GM19238 (cell line): ENCODE data around the gene STRBP.
"Not testable (repeated sequence)": the region's sequence is repeated elsewhere in the genome, so short reads cannot be mapped to it uniquely, and the experiment has no call there.

Experiments used
- DNase-seq: peaks from one replicate; pipeline ENCODE4 v3.0.0; 2011; ENCODE audit warnings: low spot score; ENCODE audit not compliant: insufficient read length

STRBP gene

DNA sequence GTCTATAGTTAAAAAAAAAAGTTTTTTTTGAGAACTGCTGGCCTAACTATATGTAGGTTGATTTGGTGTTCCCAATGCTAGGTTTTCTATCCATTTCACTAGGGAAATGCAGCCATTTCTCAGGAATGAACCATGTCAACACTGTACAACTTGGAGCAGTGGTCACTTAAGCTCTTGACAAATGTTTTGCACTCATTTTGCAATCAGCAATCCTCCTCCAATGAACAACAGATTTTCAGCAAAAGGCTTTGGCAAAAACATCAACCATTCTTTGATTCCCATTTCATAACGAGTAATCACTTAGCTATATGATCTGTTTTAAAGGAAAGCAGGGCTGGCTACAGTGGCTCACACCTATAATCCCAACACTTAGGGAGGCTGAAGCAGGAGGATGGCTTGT, 17.9 kb downstream of the STRBP start:
- DNase-seq, result no peak

DNA sequence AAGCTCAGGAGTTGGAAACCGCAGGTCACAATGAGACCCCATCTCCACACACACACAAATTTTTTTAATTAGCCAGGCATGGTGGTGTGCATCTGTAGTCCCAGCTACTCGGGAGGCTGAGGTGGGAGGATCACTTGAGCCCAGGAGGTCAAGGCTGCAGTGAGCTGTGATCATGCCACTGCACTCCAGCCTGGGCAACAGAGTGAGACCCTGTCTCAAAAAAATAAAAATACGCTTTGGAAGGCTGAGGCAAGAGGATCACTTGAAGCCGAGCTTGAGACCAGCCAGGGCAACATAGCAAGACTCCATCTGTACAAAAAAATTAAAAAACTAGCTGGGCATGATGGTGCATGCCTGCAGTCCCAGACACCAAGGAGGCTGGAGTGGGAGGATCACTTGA, 19.2 kb downstream of the STRBP start:
- DNase-seq, result not testable (repeated sequence)

DNA sequence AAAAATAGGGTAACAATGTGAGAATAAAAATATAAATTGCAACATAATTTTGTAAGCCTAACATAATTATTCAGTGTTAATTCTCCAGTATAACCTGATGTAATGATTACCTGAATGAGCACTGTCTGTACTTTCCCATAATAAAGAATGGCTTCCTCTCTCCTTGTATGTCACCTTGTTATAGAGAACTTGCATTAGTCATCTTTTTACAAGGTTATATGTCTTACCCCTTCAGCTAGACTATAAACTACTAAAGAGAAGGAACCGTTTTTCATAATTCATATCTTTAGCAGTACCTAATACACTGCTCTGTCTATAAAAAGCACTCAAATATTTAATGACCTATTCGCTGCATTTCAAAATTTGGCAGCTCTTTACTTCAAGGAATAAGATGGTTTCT, 19.8 kb downstream of the STRBP start:
- DNase-seq, result no peak

DNA sequence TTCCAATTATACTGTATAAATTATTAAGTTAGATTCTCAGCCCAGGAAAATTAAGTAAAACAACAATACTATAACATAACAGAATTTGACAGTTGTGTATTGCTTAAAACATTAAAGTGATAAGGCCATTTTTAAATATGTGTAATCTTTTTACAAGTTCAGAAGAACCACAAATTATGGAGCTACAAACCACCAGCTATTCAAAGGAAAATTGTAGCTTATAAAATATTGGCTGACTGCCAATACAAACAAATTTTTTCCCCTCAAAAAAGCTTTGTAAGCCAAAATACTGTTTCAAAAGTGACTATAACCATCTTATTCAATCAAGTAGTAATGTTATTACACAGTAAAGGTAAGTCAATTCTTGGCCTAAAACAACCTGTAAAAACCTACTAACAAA, 21.9 kb downstream of the STRBP start:
- DNase-seq, result no peak

DNA sequence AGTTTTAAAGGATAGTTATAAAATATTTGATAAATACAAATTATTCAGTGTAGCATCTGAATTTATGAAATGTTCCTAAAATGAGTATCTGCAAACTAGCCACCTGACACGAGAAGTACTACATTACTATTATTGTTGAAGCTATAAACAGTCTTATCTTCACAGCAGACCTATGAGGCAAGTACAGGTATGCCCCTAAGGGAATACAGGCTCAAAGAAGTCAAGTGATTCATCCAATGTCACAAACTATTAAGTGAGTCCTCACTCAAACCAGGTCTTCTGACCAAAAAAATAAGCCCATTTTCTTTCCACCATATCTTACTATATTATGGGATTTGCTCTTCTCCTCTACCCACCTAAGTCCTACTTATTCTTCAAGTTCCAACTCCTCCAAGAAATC, 28.7 kb downstream of the STRBP start:
- no peak for DNase-seq

DNA sequence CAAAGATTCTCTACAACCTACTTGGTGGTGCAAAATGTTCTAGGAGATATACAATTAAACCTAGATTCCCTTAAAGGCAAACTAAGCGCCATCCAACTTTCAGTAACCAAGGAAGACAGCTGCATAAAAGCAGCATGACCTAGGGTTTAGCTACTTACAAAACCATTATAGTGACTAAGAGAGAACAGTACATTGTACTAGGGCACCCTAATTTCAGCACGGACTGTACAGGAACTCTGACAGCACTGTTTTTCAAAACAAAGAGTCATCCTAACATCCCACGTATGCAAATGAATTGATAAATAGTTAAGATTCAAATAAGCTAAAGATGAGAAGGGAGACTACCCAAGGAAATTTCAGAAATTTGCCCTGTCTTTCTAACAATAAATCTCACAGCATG, 30.0 kb downstream of the STRBP start:
- no peak for DNase-seq

DNA sequence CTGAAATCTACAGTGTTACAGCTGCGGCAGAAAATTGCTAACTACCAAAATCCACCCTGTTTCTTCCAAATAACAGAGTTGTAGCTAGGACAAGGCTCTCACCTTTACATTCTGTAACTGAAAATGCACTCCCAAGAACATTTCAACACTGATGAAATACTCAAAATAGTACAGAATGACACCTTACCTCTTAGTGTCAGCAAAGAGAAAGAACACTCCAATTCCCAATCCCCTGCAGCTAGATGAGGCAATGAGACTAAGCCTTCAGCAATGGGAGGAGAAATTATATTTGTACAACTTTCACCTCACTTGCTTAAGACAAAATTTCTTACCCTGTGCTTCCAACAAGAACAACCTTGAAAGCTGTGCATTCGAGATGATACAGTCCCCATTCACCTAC, 31.2 kb downstream of the STRBP start:
- no peak for DNase-seq

DNA sequence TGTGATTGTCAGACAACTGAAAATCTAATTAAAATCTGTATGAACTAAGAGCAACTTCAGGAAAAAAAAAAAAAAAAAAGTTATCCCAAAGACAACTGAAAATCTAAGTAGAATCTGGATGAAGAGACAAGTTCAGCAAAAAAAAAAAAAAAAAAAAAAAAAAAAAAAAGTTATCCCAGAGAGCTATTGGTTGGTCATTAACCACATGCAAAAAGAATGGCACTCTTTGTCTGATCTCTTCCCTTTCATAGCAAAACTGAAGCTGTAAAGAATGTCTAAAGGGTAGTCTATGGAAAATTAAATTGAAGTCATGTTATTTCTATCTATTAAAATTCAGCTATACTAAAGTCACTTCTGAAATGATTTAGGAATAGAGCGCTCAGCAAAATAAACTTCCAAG, 32.9 kb downstream of the STRBP start:
- DNase-seq, result no peak

DNA sequence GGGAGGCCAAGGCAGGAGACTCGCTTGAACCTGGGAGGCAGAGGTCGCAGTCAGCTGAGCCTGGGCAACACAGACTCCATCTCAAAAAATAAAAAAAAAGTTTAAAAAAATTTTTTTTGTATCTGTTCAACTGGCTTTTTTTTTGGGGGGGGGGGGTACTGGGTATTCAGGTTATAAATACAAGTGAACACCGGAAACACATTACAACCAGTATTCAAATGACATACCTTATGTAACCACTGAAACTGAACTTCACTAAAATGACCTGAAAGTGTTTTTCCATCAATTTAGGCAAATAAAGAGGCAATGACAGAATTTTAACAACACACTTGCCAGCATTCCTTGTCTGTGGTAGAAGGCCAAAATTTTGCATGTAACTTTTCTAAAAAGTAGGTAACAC, 33.5 kb downstream of the STRBP start:
- peak; percentile 13 for DNase-seq

DNA sequence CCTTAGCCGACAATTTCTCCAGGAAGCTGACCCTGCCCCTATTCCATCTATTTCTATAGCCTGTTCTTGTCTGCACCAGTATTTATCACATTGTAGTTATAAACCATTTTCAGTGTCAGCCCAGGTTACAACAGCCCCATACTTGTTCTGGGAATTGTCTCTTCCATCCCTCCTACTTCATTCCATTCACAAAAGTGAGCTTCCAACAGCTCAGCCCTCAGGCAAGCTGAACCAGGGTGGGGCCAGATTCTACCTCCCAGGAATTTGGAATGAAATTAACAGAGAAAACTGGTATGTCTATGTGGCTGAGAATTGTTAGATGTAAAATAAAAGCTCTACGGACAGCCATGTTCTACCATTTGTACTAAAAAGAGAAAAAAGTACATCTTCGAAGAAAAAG, 36.1 kb downstream of the STRBP start:
- no peak for DNase-seq

DNA sequence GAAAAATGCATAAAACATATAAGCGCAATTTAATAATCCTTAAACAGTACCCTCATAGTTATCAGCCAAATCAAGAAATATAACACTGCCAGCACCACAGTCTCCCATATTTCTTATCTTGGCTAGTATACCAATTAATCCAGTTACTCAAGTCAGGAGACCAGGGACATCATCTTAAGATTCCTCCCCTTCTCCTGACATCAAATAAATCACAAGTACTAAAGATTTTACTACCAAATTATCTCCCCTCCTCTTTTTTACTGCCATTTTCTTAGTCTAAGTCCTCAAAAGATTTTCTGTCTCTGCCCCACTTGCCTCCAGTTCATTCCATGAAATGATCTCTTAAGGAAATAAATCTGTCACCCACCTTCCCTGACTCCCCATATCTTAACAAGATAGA, 37.0 kb downstream of the STRBP start:
- no peak for DNase-seq

DNA sequence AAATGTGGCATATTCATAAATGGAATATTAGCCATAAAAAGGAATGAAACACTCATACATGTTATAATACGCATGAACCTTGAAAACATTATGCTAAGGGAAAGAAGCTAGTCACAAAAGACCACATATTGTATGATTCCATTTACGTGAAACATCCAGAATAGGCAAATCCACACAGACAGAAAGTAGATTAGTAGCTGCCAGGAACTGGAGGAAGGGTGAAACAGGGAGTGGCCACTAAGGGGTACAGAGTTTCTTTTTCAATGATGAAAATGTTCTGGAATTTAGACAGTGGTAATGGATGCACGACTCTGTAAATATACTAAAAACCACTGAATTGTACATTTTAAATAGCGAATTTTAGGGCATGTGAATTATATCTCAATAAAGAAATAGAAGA, 39.4 kb downstream of the STRBP start:
- no peak for DNase-seq

DNA sequence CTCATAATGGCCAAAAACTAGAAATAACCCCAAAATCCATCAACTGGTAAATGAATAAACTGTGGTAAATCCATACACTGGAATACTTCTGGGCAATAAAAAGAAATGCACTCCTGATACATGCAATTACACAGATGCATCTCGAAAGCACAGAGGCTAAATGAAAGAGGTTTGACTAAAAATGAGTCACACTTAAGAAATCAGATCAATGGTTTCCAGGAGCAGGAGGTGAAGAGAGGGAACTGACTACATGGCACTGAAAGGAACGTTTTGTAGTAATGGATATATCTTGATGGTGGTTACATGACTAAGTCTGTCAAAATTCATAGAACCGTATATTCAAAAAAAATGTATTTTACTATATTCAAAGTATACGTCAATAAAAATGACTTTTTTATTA, 42.4 kb downstream of the STRBP start:
- DNase-seq, result no peak

DNA sequence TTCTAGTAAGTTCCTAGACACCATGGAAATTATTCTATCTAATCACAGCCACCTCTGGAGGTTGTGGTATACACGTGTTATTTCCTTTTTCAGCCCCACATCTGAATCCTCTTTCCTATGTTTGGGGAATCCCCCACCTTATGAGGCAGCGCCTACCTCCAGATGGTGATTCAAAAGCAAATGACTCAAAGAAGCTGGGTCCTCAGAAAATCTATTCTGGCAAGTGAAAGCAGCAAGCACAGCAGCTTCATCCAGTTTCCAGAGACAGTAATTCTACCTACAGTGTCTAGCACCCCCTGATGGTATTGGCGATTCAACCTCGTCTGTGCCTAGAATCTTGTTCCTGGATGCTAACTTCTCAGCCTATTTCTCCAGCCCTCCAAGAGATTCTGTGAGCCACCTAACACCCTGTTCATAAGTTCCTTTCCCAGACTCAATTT, 43.0 kb downstream of the STRBP start:
- peak; percentile 47 for DNase-seq

DNA sequence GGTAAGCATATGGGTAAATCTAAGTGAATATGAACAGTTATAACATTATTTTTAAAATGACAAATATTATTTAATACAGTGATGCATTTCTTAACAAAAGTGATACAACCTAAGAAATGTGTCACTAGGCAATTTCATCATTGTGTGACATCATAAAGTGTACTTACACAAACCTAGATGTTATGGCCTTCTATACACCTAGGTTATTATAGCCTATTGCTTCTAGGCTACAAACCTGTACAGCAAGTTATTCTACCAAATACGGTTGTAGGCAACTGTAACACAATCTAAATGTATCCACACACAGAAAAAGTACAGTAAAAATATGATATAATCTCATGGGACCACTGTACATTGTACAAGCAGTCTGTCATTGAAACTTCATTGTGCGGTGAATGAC, 48.3 kb downstream of the STRBP start:
- no peak for DNase-seq

DNA sequence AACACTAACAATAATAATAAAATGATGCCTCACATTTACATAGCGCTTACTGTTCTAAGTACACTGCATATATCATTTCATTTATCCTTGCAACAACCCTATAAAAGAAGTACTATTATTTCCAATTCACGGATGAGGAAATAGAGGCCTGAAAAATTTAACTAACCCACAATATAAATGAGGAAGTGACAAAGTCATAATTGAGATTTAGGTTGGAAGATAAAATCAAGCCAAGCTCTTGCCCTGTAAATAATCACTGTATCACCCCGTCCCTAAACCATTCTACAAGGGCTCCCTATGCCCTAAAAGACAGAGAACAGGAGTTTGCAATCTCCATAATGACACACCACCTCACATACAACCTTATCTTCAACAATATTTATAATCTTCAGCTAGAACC, 49.6 kb downstream of the STRBP start:
- no peak for DNase-seq

DNA sequence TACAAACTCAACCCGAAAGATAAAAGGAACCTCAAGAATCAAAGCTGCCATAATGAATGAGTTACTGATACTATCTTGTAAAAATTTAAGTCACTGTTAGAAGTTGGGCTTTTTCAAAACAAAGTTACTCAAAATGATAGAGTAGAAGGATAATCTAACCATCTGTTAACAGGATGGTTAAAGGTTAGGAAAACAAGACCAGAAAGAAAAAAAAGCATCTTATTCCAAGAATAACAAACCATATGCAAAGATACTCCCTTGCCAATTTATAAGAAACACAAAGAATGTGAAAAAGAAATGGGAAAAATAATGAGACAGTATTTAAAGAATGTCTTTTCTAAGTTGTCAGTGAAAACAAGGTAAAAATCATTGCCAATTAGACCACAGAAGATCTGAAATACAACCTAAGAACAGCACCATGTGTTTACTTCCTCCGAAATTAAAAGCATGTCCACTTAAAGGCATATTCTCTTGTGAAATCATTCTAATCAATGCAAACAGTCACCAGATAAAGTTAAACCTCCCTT, 51.2 kb downstream of the STRBP start:
- no peak for DNase-seq

DNA sequence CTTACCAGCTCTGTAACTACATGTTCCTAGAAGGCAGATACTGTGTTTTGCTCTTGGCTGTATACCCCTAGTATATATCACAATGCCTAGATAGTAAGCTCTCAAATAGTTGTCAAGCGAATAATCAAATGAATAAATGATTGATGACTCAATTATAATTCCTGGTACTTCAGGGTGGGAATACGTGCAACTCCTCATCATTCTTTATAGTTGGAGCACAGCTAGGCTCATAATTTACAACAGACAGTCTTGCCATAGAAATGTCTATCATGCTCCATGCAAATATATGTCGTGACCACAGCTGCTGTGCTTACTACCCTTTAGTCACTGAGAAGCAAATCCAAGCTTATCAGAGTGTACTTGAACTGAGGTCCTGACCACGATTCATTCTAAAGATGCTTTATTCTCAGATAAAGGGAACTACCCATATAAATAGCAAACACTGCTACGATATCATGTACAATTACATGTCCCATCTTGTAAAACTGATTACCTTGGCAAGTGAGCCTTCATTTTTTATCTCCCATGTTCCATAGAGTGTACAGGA, 52.1 kb downstream of the STRBP start:
- DNase-seq, result no peak

DNA sequence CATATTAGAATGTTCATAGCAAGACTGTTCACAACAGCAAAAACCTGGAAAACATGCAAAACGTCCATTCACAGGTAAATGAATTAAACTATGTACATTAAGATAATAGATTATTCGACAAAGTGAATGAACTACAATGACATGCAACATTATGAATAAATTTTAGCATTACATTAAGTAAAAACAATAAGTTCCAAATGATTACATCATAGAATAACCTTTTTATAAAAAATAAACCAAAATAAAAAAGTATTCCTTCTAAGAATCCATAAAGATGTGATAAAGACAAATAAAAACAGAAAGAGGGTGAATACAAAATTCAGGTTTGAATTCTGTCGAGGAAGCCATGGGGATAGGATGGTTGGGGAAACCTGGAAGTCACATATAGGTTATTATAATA, 57.3 kb downstream of the STRBP start:
- no peak for DNase-seq

DNA sequence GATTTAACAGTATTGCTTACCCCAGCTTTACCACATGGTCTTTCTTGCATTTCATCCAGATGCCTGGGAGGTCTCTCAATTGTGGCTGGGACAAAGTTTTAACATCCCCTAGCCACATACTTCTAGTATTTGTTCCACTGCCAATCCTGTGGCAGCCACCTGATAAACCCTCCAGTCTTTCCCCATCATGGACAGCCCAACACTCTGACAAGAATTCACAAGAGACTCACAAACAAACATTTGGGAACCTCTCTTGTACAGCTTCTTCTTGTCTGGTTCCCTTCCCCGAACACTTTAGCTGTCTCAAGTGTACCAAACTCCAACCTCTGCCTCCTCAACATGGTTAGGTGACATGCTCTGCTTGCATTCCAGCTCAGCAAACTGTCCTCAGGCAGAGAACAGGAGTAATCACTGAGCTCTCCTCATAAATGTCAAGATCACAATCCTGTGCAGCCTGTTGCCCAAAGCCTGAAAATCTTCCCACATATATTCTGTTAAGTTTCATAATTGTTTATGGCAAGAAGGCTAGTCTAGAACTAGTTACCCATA, 59.7 kb downstream of the STRBP start:
- DNase-seq, result no peak

DNA sequence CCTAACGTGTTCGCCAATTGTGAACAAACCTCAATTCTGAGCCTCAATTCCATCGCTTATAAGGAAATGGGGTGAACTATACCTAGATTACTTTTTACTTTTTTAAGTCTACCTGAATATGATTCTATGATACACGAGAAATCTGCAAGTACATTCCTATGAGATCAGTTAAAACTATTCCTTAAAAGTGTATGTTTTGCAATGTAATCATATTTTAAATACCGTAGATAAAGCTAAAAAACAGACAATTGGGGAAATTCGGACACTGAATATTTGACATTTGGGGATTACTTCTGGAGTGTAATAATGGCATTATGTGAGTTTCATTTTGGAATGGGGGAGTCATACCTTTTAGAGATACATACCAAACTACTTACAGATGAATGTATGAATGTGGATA, 62.3 kb downstream of the STRBP start:
- no peak for DNase-seq

DNA sequence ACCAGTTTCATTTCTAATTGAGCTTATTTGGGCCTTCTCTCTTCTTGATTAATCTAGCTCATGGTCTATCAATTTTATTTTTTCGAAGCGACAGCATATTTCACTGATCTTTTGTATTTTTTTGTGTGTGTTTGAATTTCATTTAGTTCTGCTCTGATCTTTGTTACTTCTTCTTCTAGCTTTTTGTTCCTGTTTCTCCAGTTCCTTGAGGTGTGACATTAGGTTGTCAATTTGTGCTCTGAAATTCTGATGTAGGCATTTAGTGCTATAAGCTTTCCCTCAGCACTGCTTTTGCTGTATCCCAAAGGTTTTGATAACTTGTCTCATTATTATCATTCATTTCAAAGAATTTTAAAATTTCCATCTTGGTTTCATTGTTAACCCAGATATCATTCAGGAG, 67.3 kb downstream of the STRBP start:
- no peak for DNase-seq

DNA sequence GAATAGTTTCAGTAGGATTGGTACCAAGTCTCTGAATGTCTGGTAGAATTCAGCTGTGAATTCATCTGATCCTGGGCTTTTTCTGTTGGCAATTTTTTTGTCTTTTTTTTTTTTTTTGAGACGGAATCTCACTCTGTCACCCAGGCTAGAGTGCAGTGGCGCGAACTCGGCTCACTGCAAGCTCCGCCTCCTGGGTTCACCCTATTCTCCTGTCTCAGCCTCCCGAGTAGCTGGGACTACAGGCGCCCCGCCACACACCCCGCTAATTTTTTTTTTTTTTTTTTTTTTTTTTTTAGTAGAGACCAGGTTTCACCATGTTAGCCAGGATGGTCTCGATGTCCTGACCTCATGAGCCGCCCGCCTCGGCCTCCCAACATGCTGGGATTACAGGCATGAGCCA, 67.9 kb downstream of the STRBP start:
- DNase-seq, result not testable (repeated sequence)

DNA sequence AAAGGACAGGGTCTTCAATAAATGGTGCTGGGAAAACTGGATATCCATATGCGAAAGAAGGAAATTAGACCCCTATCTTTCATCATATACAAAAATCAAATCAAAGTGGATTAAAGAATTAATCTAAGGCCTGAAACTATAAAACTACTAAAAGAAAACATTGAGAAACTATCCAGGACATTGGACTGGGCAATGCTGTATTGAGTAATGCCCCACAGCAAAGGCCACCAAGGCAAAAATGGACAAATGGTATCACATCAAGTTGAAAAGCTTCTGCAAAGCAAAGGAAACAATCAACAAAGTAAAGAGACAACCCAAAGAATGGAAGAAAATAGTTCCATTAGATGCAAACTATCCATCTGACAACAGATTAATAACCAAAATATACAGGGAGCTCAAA, 72.3 kb downstream of the STRBP start:
- no peak for DNase-seq
